ENCODE results near the gene KRCC1. TPM values are rescaled to one million over a fixed set of nuclear protein-coding genes. Genes with fewer than 3 reads are reported as not detected.

KRCC1 gene
- total RNA-seq, 1 donor from 2014 or later, result 15.5 TPM

Small RNA genes within 50 kb of the gene (microRNA-seq; reads per million reads assigned to microRNA genes)
- not detected for gene MIR4780

Other genes with a start within 250 kb of the KRCC1 start
- gene RGPD2, start 230.0 kb downstream of the KRCC1 start, total RNA-seq, result 7.0 and 8.7 TPM in 2 replicates
- 24.6 and 25.1 TPM in 2 replicates for gene RNU2-63P, start 39.2 kb downstream of the KRCC1 start, total RNA-seq
- not detected in 2 replicates for gene SMYD1, start 12.0 kb upstream of the KRCC1 start, total RNA-seq
- not detected in 2 replicates for gene FABP1, start 72.3 kb upstream of the KRCC1 start, total RNA-seq
- gene THNSL2, start 114.6 kb upstream of the KRCC1 start, total RNA-seq, result 2.8 and 4.5 TPM in 2 replicates